BE2C (cell line): Measurements from ENCODE around the gene MRPL54.

Experiments used
- DNase-seq: peaks from one replicate; pipeline ENCODE4 v3.0.0-alpha.2; 2020
- H3K27me3 ChIP-seq: fragments of 250-450 bp; sonication (Bioruptor Pico); 2 replicates; pipeline ENCODE4 v1.5.1; 2020; ENCODE audit warnings: mild to moderate bottlenecking
- H3K36me3 ChIP-seq: fragments of 250-450 bp; sonication (Bioruptor Pico); 2 replicates; pipeline ENCODE4 v1.5.1; 2020; ENCODE audit warnings: mild to moderate bottlenecking
- H3K4me1 ChIP-seq: fragments of 250-450 bp; sonication (Bioruptor Pico); 2 replicates; pipeline ENCODE4 v1.5.1; 2020
- H3K4me3 ChIP-seq: 2 replicates; pipeline ENCODE4 v1.5.1; 2011; ENCODE audit warnings: low read depth, low read length
- H3K9me3 ChIP-seq: fragments of 250-450 bp; sonication (Bioruptor Pico); 2 replicates; pipeline ENCODE4 v1.5.1; 2020
- CTCF ChIP-seq: IDR thresholded peaks from 2 replicates; pipeline ENCODE4 v1.5.1; 2012; ENCODE audit warnings: mild to moderate bottlenecking, low read depth, low read length

MRPL54 gene

GRCh38 chr19:3721887-3722442, 40.5 kb upstream of the MRPL54 start:
- peaks cover 25% of the 10 kb centered on the region for H3K27me3 ChIP-seq
- H3K36me3 ChIP-seq = no peaks in the 10 kb centered on the region
- no peaks in the 10 kb centered on the region for H3K9me3 ChIP-seq
- DNase-seq = no peak
- no peak for TF ChIP-seq CTCF
- H3K4me1 ChIP-seq = no peaks in the 10 kb centered on the region
- H3K4me3 ChIP-seq = no peak overlapping the region

- no peaks in the 10 kb centered on the region for H3K36me3 ChIP-seq
- no peak for TF ChIP-seq CTCF
- no peaks in the 10 kb centered on the region for H3K9me3 ChIP-seq
- peaks cover 25% of the 10 kb centered on the region for H3K27me3 ChIP-seq
- H3K4me3 ChIP-seq = no peak overlapping the region
- no peaks in the 10 kb centered on the region for H3K4me1 ChIP-seq
- no peak for DNase-seq
Observed at GRCh38 chr19:3722443-3723109, 39.9 kb upstream of the MRPL54 start.

GRCh38 chr19:3723110-3723488, 39.4 kb upstream of the MRPL54 start:
- Histone ChIP-seq H3K9me3 (no peaks in the 10 kb centered on the region), H3K27me3 (peaks cover 25% of the 10 kb centered on the region), H3K36me3 (no peaks in the 10 kb centered on the region), H3K4me3 (no peak overlapping the region), H3K4me1 (no peaks in the 10 kb centered on the region)
- TF ChIP-seq CTCF = no peak
- DNase-seq = no peak

- no peak for TF ChIP-seq CTCF
- Histone ChIP-seq H3K9me3 (no peaks in the 10 kb centered on the region), H3K4me3 (no peak overlapping the region), H3K36me3 (no peaks in the 10 kb centered on the region), H3K27me3 (peaks cover 25% of the 10 kb centered on the region), H3K4me1 (no peaks in the 10 kb centered on the region)
- DNase-seq = no peak
Observed at GRCh38 chr19:3723883-3724282, 38.6 kb upstream of the MRPL54 start.

- Histone ChIP-seq H3K4me3 (no peak overlapping the region), H3K9me3 (no peaks in the 10 kb centered on the region), H3K27me3 (peaks cover 25% of the 10 kb centered on the region), H3K36me3 (no peaks in the 10 kb centered on the region), H3K4me1 (no peaks in the 10 kb centered on the region)
- DNase-seq = no peak
- no peak for TF ChIP-seq CTCF
Observed at GRCh38 chr19:3725121-3725520, 37.4 kb upstream of the MRPL54 start.

GRCh38 chr19:3725640-3726310, 36.7 kb upstream of the MRPL54 start:
- Histone ChIP-seq H3K9me3 (no peaks in the 10 kb centered on the region), H3K27me3 (peaks cover 25% of the 10 kb centered on the region), H3K4me3 (no peak overlapping the region), H3K36me3 (no peaks in the 10 kb centered on the region), H3K4me1 (no peaks in the 10 kb centered on the region)
- TF ChIP-seq CTCF = no peak
- no peak for DNase-seq
